Measurements from ENCODE around the gene C2orf42. TPM values are rescaled to one million over a fixed set of nuclear protein-coding genes. Genes with fewer than 3 reads are reported as not detected.

The C2orf42 gene
- total RNA-seq, 1 donor from 2014 or later, result 11.0 TPM

- H3K4me3 Mint-ChIP-seq (ENCODE audit: unreplicated experiment), result no peak overlapping the region
- no peaks in the 10 kb centered on the region for H3K9me3 Mint-ChIP-seq (ENCODE audit: unreplicated experiment)
- H3K36me3 Mint-ChIP-seq (ENCODE audit: unreplicated experiment), result peaks cover 4% of the 10 kb centered on the region
- DNase-seq, result no peak
- H3K27me3 Mint-ChIP-seq (ENCODE audit: unreplicated experiment), result no peaks in the 10 kb centered on the region
- H3K4me1 Mint-ChIP-seq (ENCODE audit: low read depth, unreplicated experiment), result no peaks in the 10 kb centered on the region
- no peak for TF ChIP-seq CTCF (IDR thresholded peaks at IDR 0.05; ENCODE audit: partially characterized antibody, unreplicated experiment)
- no peak overlapping the region for H3K27ac Mint-ChIP-seq (ENCODE audit: unreplicated experiment)
Measured at GRCh38 chr2:70203086-70203485, 12.3 kb upstream of the C2orf42 start.

GRCh38 chr2:70202236-70202806, 11.5 kb upstream of the C2orf42 start:
- no peak for DNase-seq

GRCh38 chr2:70201831-70202230, 11.0 kb upstream of the C2orf42 start:
- no peak for DNase-seq
- Mint-ChIP-seq H3K9me3 (ENCODE audit: unreplicated experiment) (no peaks in the 10 kb centered on the region), H3K4me3 (ENCODE audit: unreplicated experiment) (no peak overlapping the region), H3K36me3 (ENCODE audit: unreplicated experiment) (peaks cover 4% of the 10 kb centered on the region), H3K4me1 (ENCODE audit: low read depth, unreplicated experiment) (no peaks in the 10 kb centered on the region), H3K27ac (ENCODE audit: unreplicated experiment) (no peak overlapping the region), H3K27me3 (ENCODE audit: unreplicated experiment) (no peaks in the 10 kb centered on the region)
- TF ChIP-seq CTCF (IDR thresholded peaks at IDR 0.05; ENCODE audit: partially characterized antibody, unreplicated experiment), result no peak

More at GRCh38 chr2:70202236-70202806, 11.5 kb upstream of the C2orf42 start:
- H3K4me3 Mint-ChIP-seq (ENCODE audit: unreplicated experiment), result no peak overlapping the region
- H3K27ac Mint-ChIP-seq (ENCODE audit: unreplicated experiment), result no peak overlapping the region
- no peaks in the 10 kb centered on the region for H3K9me3 Mint-ChIP-seq (ENCODE audit: unreplicated experiment)
- no peaks in the 10 kb centered on the region for H3K4me1 Mint-ChIP-seq (ENCODE audit: low read depth, unreplicated experiment)
- TF ChIP-seq CTCF (IDR thresholded peaks at IDR 0.05; ENCODE audit: partially characterized antibody, unreplicated experiment), result no peak
- peaks cover 4% of the 10 kb centered on the region for H3K36me3 Mint-ChIP-seq (ENCODE audit: unreplicated experiment)
- no peaks in the 10 kb centered on the region for H3K27me3 Mint-ChIP-seq (ENCODE audit: unreplicated experiment)

- peaks cover 4% of the 10 kb centered on the region for H3K36me3 Mint-ChIP-seq (ENCODE audit: unreplicated experiment)
- H3K27me3 Mint-ChIP-seq (ENCODE audit: unreplicated experiment), result no peaks in the 10 kb centered on the region
Measured at GRCh38 chr2:70201225-70201768, 10.5 kb upstream of the C2orf42 start.

More at GRCh38 chr2:70201225-70201768, 10.5 kb upstream of the C2orf42 start:
- Mint-ChIP-seq H3K9me3 (ENCODE audit: unreplicated experiment) (no peaks in the 10 kb centered on the region), H3K4me1 (ENCODE audit: low read depth, unreplicated experiment) (no peaks in the 10 kb centered on the region), H3K4me3 (ENCODE audit: unreplicated experiment) (no peak overlapping the region), H3K27ac (ENCODE audit: unreplicated experiment) (no peak overlapping the region)
- no peak for TF ChIP-seq CTCF (IDR thresholded peaks at IDR 0.05; ENCODE audit: partially characterized antibody, unreplicated experiment)
- no peak for DNase-seq
